ENCODE data around the gene DENND4A.

Gene DENND4A

DNA sequence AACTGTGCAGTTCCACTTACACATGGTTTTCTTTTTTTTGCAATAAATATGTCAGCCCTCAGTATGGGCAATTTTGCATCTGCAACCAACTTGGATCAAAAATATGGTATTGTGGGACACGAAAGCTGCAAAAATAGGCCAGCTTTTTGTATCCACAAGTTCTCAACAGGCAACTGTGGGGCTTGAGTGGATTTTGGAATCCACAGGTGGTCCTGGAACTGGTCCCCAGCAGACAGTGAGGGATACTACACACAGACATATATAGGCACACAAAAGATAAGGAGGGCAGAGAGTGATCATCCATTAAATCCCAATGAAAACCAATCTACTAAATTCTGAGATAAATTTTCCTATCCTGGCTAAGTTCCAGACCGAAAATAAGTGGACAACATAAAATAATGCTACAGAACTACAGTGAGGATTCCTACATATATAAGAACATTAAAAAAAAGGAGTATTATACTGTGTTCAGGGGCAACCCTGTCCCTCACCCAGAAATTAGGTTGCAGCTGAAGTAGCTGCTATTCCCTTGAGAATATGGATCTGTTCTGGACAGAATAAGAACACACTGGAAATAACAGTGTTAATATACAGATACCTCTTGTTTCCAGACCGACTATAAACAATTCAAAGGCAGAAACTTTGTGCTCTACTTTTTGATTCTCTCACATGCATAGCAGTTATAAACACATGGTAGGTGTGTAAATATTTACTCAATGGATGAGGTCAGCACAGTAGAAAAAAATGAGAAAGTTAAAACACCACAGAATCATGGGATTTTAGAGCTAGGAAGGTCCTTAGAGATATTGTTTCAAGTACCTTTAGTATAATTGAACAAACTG is 25.4 kb downstream of the DENND4A start:
- TF ChIP-seq, protein P1, sequence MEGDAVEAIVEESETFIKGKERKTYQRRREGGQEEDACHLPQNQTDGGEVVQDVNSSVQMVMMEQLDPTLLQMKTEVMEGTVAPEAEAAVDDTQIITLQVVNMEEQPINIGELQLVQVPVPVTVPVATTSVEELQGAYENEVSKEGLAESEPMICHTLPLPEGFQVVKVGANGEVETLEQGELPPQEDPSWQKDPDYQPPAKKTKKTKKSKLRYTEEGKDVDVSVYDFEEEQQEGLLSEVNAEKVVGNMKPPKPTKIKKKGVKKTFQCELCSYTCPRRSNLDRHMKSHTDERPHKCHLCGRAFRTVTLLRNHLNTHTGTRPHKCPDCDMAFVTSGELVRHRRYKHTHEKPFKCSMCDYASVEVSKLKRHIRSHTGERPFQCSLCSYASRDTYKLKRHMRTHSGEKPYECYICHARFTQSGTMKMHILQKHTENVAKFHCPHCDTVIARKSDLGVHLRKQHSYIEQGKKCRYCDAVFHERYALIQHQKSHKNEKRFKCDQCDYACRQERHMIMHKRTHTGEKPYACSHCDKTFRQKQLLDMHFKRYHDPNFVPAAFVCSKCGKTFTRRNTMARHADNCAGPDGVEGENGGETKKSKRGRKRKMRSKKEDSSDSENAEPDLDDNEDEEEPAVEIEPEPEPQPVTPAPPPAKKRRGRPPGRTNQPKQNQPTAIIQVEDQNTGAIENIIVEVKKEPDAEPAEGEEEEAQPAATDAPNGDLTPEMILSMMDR (IDR thresholded peaks at IDR 0.05; ENCODE audit: borderline replicate concordance, insufficient read depth, low read depth, low read length) = no peak

DNA sequence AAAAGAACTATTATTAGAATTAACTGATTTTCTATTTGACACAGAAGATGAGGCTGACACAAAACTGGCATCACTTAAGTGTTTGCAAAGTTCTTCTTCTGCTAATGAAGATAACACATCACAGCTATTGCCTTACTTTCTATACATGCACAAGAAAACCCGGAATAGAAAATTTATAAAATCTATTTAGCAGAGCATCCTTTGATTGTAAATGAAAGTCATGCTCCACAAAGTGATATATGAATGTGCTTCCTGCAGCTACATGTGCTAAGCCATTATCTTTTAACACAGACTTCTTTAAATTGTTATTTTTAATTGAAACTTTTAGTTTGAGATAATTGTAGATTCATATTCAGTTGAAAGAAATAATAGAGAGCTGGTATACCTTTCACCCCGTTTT is 27.0 kb downstream of the DENND4A start:
- H3K4me3 ChIP-seq (ENCODE audit: low read depth, low read length) = no peak overlapping the region
- TF ChIP-seq, protein P1 (IDR thresholded peaks at IDR 0.05; ENCODE audit: borderline replicate concordance, insufficient read depth, low read depth, low read length) = no peak

More for the DNA sequence above, 25.4 kb downstream of the DENND4A start:
- H3K4me3 ChIP-seq (ENCODE audit: low read depth, low read length) = no peak overlapping the region

DNA sequence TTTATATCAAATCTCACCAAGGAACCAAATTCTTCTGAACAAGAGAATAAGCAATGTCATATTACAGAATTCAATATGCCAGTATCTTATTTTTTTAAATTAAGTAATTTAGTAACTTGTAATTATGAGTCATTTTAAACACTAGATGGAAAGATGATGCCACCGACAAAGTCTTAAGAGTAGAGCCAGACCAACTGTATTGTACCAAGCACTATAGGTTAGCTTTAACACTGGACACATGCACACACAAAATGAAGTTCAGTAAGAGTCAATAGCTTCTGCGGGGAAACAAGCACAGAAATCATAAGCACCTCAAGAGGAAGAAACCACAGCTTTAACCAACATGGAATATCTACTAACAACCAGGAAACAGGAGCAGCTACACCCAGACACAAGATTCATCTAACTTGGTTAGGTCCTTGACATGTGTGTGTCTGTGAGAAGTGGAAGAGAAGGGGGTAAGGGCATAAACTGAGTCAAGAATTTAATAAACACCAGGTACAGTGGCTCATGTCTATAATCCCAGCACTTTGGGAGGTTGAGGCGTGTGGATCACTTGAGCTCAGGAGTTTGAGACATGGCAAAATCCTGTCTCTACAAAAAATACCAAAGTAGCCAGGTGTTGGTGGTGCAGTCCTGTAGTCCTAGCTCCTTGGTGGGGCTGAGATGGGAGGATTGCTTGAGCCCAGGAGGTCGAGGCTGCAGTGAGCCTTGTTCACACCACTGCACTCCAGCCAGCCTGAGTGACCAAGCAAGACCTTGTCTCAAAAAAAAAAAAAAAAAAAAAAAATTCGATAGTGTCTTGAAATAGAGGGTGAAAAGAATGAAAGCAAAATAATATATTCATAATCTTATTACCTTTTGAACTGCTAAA is 28.9 kb downstream of the DENND4A start:
- TF ChIP-seq, protein P1 (IDR thresholded peaks at IDR 0.05; ENCODE audit: borderline replicate concordance, insufficient read depth, low read depth, low read length) = no peak
- H3K4me3 ChIP-seq (ENCODE audit: low read depth, low read length) = no peak overlapping the region

DNA sequence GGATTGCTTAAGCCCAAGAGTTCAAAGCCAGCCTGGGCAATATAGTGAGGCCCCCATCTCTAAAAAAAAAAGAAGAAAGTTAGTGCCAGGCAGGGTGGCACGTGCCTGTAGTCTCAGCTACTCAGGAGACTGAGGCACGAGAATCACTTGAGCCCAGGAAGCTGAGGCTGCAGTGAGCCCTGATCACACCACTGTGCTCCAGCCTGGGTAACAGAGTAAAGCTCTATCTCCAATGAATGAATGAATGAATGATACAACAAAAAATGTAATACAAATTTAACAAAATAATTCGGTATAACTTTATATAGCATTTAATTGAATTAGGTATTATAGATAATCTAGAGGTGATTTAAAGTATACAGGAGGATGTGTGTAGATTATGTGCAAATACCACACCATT is 29.7 kb downstream of the DENND4A start:
- H3K4me3 ChIP-seq (ENCODE audit: low read depth, low read length) = no peak overlapping the region
- TF ChIP-seq, protein P1 (IDR thresholded peaks at IDR 0.05; ENCODE audit: borderline replicate concordance, insufficient read depth, low read depth, low read length) = no peak

DNA sequence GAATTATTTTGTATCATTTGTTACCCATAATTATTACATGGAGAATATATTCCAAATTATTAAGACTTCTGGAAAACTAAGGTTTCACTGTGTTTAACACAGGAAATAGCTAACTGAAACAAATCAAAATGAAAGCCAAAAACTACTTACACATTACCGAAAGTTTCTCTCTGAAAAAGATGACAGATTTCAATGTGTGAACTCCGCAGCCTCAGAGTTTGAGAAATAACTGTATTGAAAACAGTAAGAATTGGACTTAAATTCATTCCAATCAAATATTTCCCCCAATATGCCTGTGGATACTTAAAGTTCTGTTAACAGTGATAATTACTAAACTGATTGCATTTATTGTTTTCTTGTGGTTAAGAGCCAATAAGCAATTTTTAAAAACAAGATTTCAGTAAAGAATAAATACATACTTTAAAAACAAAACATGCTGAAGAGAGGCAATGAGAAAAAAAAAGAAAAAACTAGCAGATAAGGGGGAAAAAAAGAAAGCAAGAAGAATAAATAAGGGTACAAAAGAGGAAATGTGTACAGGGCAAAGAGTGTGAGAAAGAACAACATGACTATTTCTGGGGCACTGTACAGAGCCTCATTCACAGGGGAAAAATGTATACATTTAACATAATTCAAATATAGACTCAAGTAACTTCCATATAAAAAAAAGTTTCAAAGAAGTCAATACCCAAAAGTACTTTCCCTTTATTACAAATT is 30.7 kb downstream of the DENND4A start:
- TF ChIP-seq, protein P1 (IDR thresholded peaks at IDR 0.05; ENCODE audit: borderline replicate concordance, insufficient read depth, low read depth, low read length) = no peak
- no peak overlapping the region for H3K4me3 ChIP-seq (ENCODE audit: low read depth, low read length)

DNA sequence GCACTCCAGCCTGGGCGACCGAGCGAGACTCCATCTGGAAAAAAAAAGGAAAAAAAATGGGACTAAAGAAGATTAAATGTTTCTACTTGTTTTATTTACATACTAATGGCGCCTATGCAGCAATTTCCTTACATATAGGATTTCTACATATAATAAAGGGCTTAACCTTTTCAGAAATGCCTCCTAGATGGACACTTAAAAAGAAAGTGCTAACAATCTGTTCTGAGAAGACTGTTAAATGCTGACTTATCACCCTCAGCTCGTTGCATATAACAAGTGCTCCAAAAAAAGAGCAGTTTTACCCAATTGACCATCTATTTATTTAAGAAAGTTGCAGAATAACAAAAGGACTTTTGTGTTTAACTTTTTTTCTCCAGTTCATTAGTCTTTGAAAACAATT is 32.7 kb downstream of the DENND4A start:
- TF ChIP-seq, protein P1 (IDR thresholded peaks at IDR 0.05; ENCODE audit: borderline replicate concordance, insufficient read depth, low read depth, low read length) = no peak
- H3K4me3 ChIP-seq (ENCODE audit: low read depth, low read length) = no peak overlapping the region
